ENCODE data around the gene B3GNT5.

DNA sequence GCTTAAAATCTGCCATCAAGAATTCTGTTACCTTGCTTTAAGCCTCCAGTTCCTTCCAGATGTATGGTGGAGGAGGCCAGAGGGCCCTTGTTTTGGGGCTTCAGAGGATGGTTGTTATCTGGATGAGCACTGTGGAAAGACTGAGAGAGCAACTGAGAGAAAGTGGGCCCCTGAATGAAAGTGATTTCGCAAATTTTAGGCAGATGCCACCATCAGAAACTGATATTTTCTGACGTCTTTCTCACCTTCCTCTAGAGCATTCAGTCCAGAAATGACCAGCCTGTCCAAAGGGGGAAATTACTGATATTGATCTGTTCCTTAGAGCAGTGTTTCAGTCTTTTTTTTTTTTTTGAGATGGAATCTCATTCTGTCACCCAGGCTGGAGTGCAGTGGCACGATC is 13.4 kb downstream of the B3GNT5 start:
- TF ChIP-seq, protein P1, sequence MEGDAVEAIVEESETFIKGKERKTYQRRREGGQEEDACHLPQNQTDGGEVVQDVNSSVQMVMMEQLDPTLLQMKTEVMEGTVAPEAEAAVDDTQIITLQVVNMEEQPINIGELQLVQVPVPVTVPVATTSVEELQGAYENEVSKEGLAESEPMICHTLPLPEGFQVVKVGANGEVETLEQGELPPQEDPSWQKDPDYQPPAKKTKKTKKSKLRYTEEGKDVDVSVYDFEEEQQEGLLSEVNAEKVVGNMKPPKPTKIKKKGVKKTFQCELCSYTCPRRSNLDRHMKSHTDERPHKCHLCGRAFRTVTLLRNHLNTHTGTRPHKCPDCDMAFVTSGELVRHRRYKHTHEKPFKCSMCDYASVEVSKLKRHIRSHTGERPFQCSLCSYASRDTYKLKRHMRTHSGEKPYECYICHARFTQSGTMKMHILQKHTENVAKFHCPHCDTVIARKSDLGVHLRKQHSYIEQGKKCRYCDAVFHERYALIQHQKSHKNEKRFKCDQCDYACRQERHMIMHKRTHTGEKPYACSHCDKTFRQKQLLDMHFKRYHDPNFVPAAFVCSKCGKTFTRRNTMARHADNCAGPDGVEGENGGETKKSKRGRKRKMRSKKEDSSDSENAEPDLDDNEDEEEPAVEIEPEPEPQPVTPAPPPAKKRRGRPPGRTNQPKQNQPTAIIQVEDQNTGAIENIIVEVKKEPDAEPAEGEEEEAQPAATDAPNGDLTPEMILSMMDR (IDR thresholded peaks at IDR 0.05; ENCODE audit: extremely low read depth in 1 of 2, insufficient read depth in 1 of 2, low read depth in 1 of 2, low read length in 2 of 2): no peak
- TF ChIP-seq POLR2A (IDR thresholded peaks at IDR 0.05; ENCODE audit: low read depth, low read length): no peak
